K562 (cell line): Measurements from ENCODE around the gene AKR1C3. TPM values are rescaled to one million over a fixed set of nuclear protein-coding genes. Genes with fewer than 3 reads are reported as not detected.
A peak's percentile ranks its signal among the peaks of the same experiment; 100 is the strongest.

Source experiments
- CREBBP ChIP-seq: IDR thresholded peaks from one replicate; pipeline ENCODE4 v1.6.1; 2012; ENCODE audit warnings: low read depth, mild to moderate bottlenecking, control low read depth, inconsistent platforms, low read length
- EGR1 ChIP-seq: fragments of 450-650 bp; conservative IDR thresholded peaks from 2 replicates; pipeline ENCODE4 v1.6.1; 2017; ENCODE audit warnings: mild to moderate bottlenecking
- HMGN3 ChIP-seq: IDR thresholded peaks from 2 replicates; pipeline ENCODE4 v1.6.1; 2011; ENCODE audit warnings: borderline replicate concordance, low read depth, mild to moderate bottlenecking, mixed read lengths, low read length; ENCODE audit not compliant: insufficient read length; ENCODE audit errors: extremely low read depth
- IRF2 ChIP-seq: sonication (generic); formaldehyde crosslinking; IDR thresholded peaks from 2 replicates; pipeline ENCODE4 v1.8.1; 2022; ENCODE audit warnings: mild to moderate bottlenecking, missing genetic modification reagents
- KAT8 ChIP-seq: fragments of 450-650 bp; IDR thresholded peaks from 2 replicates; pipeline ENCODE4 v1.6.1; 2016; ENCODE audit warnings: low read depth, mild to moderate bottlenecking
- MEF2D ChIP-seq: conservative IDR thresholded peaks from 2 replicates; pipeline ENCODE4 v1.6.1; 2016; ENCODE audit warnings: low read depth, missing genetic modification characterization, missing compliant biosample characterization
- NR2C1 ChIP-seq, 2 experiments: fragments of 450-650 bp; IDR thresholded peaks; 2 replicates each; pipeline ENCODE4 v1.6.1; 2017; ENCODE audit warnings: mild to moderate bottlenecking in 2 of 2, antibody characterized with exemption in 1 of 2, inconsistent platforms in 1 of 2, missing compliant biosample characterization in 1 of 2, missing genetic modification characterization in 1 of 2
- NUFIP1 ChIP-seq: fragments of 450-650 bp; IDR thresholded peaks from 2 replicates; pipeline ENCODE4 v1.6.1; 2018; ENCODE audit not compliant: partially characterized antibody
- ZBTB33 ChIP-seq: sonication (generic); formaldehyde crosslinking; IDR thresholded peaks from 2 replicates; pipeline ENCODE4 v1.8.1; 2023; ENCODE audit warnings: mild to moderate bottlenecking, missing genetic modification reagents
- ZFX ChIP-seq: sonication (generic); formaldehyde crosslinking; IDR thresholded peaks from 2 replicates; pipeline ENCODE4 v1.8.0; 2022; ENCODE audit warnings: mild to moderate bottlenecking, missing genetic modification reagents, moderate library complexity
- ZNF280A ChIP-seq: fragments of 450-650 bp; IDR thresholded peaks from 2 replicates; pipeline ENCODE4 v1.6.1; 2018; ENCODE audit warnings: mild to moderate bottlenecking, low read depth; ENCODE audit not compliant: partially characterized antibody
- ZNF408 ChIP-seq: fragments of 250-450 bp; sonication (Bioruptor Pico); IDR thresholded peaks from 2 replicates; pipeline ENCODE4 v1.4.0; 2020; ENCODE audit warnings: low read depth, mild to moderate bottlenecking, moderate library complexity
- ZNF518B ChIP-seq: fragments of 250-450 bp; sonication (Bioruptor Pico); IDR thresholded peaks from 2 replicates; pipeline ENCODE4 v1.5.0; 2021; ENCODE audit warnings: mild to moderate bottlenecking, moderate library complexity
- ZNF589 ChIP-seq: fragments of 200-800 bp; sonication (Bioruptor generic); IDR thresholded peaks from 2 replicates; pipeline ENCODE4 v1.6.1; 2016; ENCODE audit warnings: low read depth, missing genetic modification characterization, missing compliant biosample characterization
- ZNF717 ChIP-seq: fragments of 250-450 bp; sonication (Bioruptor Pico); IDR thresholded peaks from 2 replicates; pipeline ENCODE4 v1.5.0; 2021
- polyA plus RNA-seq, 8 experiments: library from polyadenylated mRNA; depleted of rRNA in 4 of 8; stranded (reverse) in 5 of 8; unstranded in 3 of 8; fragments of >200 nt; fragmentation: Nextera tagmentation in 2 of 8; fragmentation: Illumina TruSeq in 1 of 8; extraction: Ambion mirVana in 2 of 8; extraction: Trizol in 1 of 8; gene quantifications; 2 replicates each; pipeline versions ENCODE4 v1.2.1 to v1.2.3, GENCODE V29; 2011 to 2014; ENCODE audit warnings: inconsistent platforms in 1 of 8, missing spikeins in 1 of 8
- total RNA-seq, 7 experiments: library from RNA; depleted of rRNA in 6 of 7; stranded (reverse); fragments of >200 nt in 6 of 7; fragmentation: Illumina TruSeq in 2 of 7; extraction: Trizol in 2 of 7; gene quantifications; 2 replicates each; pipeline versions ENCODE4 v1.2.1 to v1.2.3, GENCODE V29; 2011 to 2021; ENCODE audit warnings: low replicate concordance in 1 of 7
- TF ChIP-seq, protein P1 (sequence below): sonication (generic); formaldehyde crosslinking; IDR thresholded peaks from 2 replicates; pipeline ENCODE4 v1.8.1; 2023; ENCODE audit warnings: mild to moderate bottlenecking, missing genetic modification reagents
- TF ChIP-seq, protein P2 (sequence below): fragments of 250-450 bp; sonication (Bioruptor Pico); IDR thresholded peaks from 2 replicates; pipeline ENCODE4 v1.9.0; 2021; ENCODE audit warnings: mild to moderate bottlenecking
- TF ChIP-seq, protein P3 (sequence below): sonication (generic); formaldehyde crosslinking; IDR thresholded peaks from 2 replicates; pipeline ENCODE4 v1.5.0; 2020; ENCODE audit warnings: missing genetic modification reagents

Gene AKR1C3
- total and polyA plus RNA-seq, 9 of the 15 experiments (the other 6 are each of a cell fraction or from before 2014, with no cell fraction given): 4.6 to 20.4 (median 10.1) TPM

- TF ChIP-seq ZNF518B (CRISPR knock-in tag) (no peak), IRF2 (CRISPR knock-in tag) (no peak), KAT8 (no peak), NUFIP1 (no peak), CREBBP (no peak), HMGN3 (no peak), ZNF717 (CRISPR knock-in tag) (no peak), EGR1 (no peak), ZNF408 (CRISPR knock-in tag) (no peak), MEF2D (peak; percentile 12; the same call in 1 of the 2 replicates), NR2C1 (IDR thresholded peaks at IDR 0.05) (no peak), NR2C1 (tag; IDR thresholded peaks at IDR 0.05) (0 out of 2 replicates have a peak, but pooled peaks have one; percentile 28), ZBTB33 (CRISPR knock-in tag) (no peak), ZNF280A (no peak), ZFX (no peak), ZNF589 (CRISPR knock-in tag) (no peak)
- TF ChIP-seq, protein P1, sequence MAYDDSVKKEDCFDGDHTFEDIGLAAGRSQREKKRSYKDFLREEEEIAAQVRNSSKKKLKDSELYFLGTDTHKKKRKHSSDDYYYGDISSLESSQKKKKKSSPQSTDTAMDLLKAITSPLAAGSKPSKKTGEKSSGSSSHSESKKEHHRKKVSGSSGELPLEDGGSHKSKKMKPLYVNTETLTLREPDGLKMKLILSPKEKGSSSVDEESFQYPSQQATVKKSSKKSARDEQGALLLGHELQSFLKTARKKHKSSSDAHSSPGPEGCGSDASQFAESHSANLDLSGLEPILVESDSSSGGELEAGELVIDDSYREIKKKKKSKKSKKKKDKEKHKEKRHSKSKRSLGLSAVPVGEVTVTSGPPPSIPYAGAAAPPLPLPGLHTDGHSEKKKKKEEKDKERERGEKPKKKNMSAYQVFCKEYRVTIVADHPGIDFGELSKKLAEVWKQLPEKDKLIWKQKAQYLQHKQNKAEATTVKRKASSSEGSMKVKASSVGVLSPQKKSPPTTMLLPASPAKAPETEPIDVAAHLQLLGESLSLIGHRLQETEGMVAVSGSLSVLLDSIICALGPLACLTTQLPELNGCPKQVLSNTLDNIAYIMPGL (CRISPR knock-in tag): no peak
- TF ChIP-seq, protein P2, sequence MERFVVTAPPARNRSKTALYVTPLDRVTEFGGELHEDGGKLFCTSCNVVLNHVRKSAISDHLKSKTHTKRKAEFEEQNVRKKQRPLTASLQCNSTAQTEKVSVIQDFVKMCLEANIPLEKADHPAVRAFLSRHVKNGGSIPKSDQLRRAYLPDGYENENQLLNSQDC (CRISPR knock-in tag): no peak
- TF ChIP-seq, protein P3, sequence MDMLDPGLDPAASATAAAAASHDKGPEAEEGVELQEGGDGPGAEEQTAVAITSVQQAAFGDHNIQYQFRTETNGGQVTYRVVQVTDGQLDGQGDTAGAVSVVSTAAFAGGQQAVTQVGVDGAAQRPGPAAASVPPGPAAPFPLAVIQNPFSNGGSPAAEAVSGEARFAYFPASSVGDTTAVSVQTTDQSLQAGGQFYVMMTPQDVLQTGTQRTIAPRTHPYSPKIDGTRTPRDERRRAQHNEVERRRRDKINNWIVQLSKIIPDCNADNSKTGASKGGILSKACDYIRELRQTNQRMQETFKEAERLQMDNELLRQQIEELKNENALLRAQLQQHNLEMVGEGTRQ (CRISPR knock-in tag): no peak
Observed at GRCh38 chr10:5078547-5079180, 15.6 kb upstream of the AKR1C3 start (continued).
